K562 (cell line): ENCODE measurements around the gene DBX2. TPM values are rescaled to one million over a fixed set of nuclear protein-coding genes. Genes with fewer than 3 reads are reported as not detected.

Experiments used
- ATAC-seq: fragments of 200-7000 bp; cut with Tn5 transposase; 3 replicates; pipeline ENCODE4 v1.9.1; 2020; ENCODE audit warnings: moderate library complexity
- BruUV-seq: library from RNA; stranded (reverse); fragments of 400-500 nt; replicated peaks from 2 replicates; lab custom pipeline; 2021; lab: Mats Ljungman, UMichigan
- CTCF ChIA-PET: fragments of 300-600 bp; formaldehyde crosslinking; extraction: SDS; loops from one replicate; lab custom pipeline; 2021; ENCODE audit warnings: low intra/inter-chr PET ratio; lab: Yijun Ruan, JAX
- POLR2A ChIA-PET: fragments of 300-600, 350-650 bp; sonication (Branson Sonifier 250); formaldehyde crosslinking; extraction: SDS; loops from one replicate; lab custom pipeline; 2021; ENCODE audit warnings: antibody characterized with exemption, inconsistent platforms; lab: Yijun Ruan, JAX
- DNase-seq, 4 experiments: peaks; one replicate each; pipeline versions ENCODE4 v3.0.0 to v3.0.0-alpha.2; 2011 to 2018; ENCODE audit warnings: low spot score in 3 of 4, mixed read lengths in 3 of 4; ENCODE audit errors: extremely low read depth in 1 of 4
- FAIRE-seq: peaks from 2 replicates; lab custom pipeline; 2011; peaks lifted over from hg19 to GRCh38; lab: Jason Lieb, UNC
- H2AFZ ChIP-seq: 2 replicates; pipeline ENCODE4 v1.6.0; 2011; ENCODE audit warnings: low read depth, low read length, control low read depth, inconsistent platforms
- H3K27ac ChIP-seq: fragments of 200-600 bp; 3 replicates; pipeline ENCODE4 v1.8.0; 2011; ENCODE audit warnings: low read depth, mild to moderate bottlenecking, control low read depth, inconsistent platforms, low read length, moderate library complexity, mixed read lengths; ENCODE audit errors: extremely low read depth
- H3K27me3 ChIP-seq, 2 experiments: fragments of 300-600 bp in 1 of 2; 2 replicates in 1 of 2; 3 replicates in 1 of 2; pipeline versions ENCODE4 v1.6.0 to v1.8.0; 2011; ENCODE audit warnings: inconsistent platforms in 2 of 2, low read length in 2 of 2, mild to moderate bottlenecking in 1 of 2, mixed read lengths in 1 of 2, moderate library complexity in 1 of 2; ENCODE audit not compliant: control insufficient read depth in 2 of 2, insufficient read depth in 2 of 2
- H3K36me3 ChIP-seq: fragments of 300-600 bp; 3 replicates; pipeline ENCODE4 v1.8.0; 2011; ENCODE audit warnings: mild to moderate bottlenecking, low read length, inconsistent platforms; ENCODE audit not compliant: control insufficient read depth, insufficient read depth
- H3K4me1 ChIP-seq, 2 experiments: fragments of 200-600 bp in 1 of 2; replicated peaks in 1 of 2; 2 replicates in 1 of 2; 3 replicates in 1 of 2; pipeline versions ENCODE4 v1.5.1 to v1.8.0; 2011; ENCODE audit warnings: inconsistent platforms in 2 of 2, low read length in 2 of 2, mild to moderate bottlenecking in 1 of 2, mixed read lengths in 1 of 2, moderate library complexity in 1 of 2; ENCODE audit not compliant: control insufficient read depth in 2 of 2, insufficient read depth in 2 of 2
- H3K4me2 ChIP-seq: 2 replicates; pipeline ENCODE4 v1.6.1; 2011; ENCODE audit warnings: low read length, control low read depth, inconsistent platforms, mixed read lengths; ENCODE audit not compliant: insufficient read depth
- H3K4me3 ChIP-seq: fragments of 200-600 bp; sonication (generic), shearing (Covaris generic); 2 replicates; pipeline ENCODE4 v1.5.1; 2016; ENCODE audit warnings: control low read depth, inconsistent platforms
- H3K79me2 ChIP-seq: fragments of 200-600 bp; 3 replicates; pipeline ENCODE4 v1.8.0; 2011; ENCODE audit warnings: low read length, inconsistent platforms; ENCODE audit not compliant: control insufficient read depth, insufficient read depth
- H3K9ac ChIP-seq, 2 experiments: 2 replicates each; pipeline versions ENCODE4 v1.6.0 to v1.6.1; 2011; ENCODE audit warnings: low read depth in 2 of 2, low read length in 2 of 2, control low read depth in 1 of 2, inconsistent platforms in 1 of 2, mild to moderate bottlenecking in 1 of 2, mixed read lengths in 1 of 2; ENCODE audit not compliant: insufficient read depth in 1 of 2
- H3K9me1 ChIP-seq: one replicate; pipeline ENCODE4 v1.6.0; 2011; ENCODE audit warnings: inconsistent platforms, mild to moderate bottlenecking, low read length, moderate library complexity; ENCODE audit not compliant: control insufficient read depth, insufficient read depth
- H3K9me3 ChIP-seq: replicated peaks from 2 replicates; pipeline ENCODE4 v1.5.1; 2011; ENCODE audit warnings: low read depth, low read length, inconsistent platforms; ENCODE audit not compliant: control insufficient read depth, insufficient read depth
- H4K20me1 ChIP-seq: replicated peaks from 2 replicates; pipeline ENCODE4 v1.6.1; 2011; ENCODE audit warnings: low read length, inconsistent platforms, mixed read lengths; ENCODE audit not compliant: control insufficient read depth, insufficient read depth
- BMI1 ChIP-seq: fragments of 150-350 bp; IDR thresholded peaks from 2 replicates; pipeline ENCODE4 v1.6.1; 2014; ENCODE audit warnings: low read length
- WGBS: fragments of 100-300 bp; shearing (Covaris generic); methylation state at CpG from one replicate; pipeline ENCODE4 v1.1.6; 2016; ENCODE audit warnings: low coverage, mixed read lengths; ENCODE audit not compliant: insufficient coverage; ENCODE audit errors: missing lambda C conversion rate; 5-methylcytosine and 5-hydroxymethylcytosine counted together
- in situ Hi-C: fragments of 300-500 bp; cut with MboI; formaldehyde crosslinking; loops from 4 replicates; pipeline ENCODE4 v1.15.0; 2018; ENCODE audit warnings: inconsistent platforms, mixed read lengths
- intact Hi-C: fragments of 100-400 bp; cut with micrococcal nuclease; formaldehyde crosslinking; loops from 2 replicates; pipeline ENCODE4 v1.14.2; 2022
- polyA plus RNA-seq, 8 experiments: library from polyadenylated mRNA; depleted of rRNA in 4 of 8; stranded (reverse) in 5 of 8; unstranded in 3 of 8; fragments of >200 nt; fragmentation: Nextera tagmentation in 2 of 8; fragmentation: Illumina TruSeq in 1 of 8; extraction: Ambion mirVana in 2 of 8; extraction: Trizol in 1 of 8; gene quantifications; 2 replicates each; pipeline versions ENCODE4 v1.2.1 to v1.2.3, GENCODE V29; 2011 to 2014; ENCODE audit warnings: inconsistent platforms in 1 of 8, missing spikeins in 1 of 8
- total RNA-seq, 7 experiments: library from RNA; depleted of rRNA in 6 of 7; stranded (reverse); fragments of >200 nt in 6 of 7; fragmentation: Illumina TruSeq in 2 of 7; extraction: Trizol in 2 of 7; gene quantifications; 2 replicates each; pipeline versions ENCODE4 v1.2.1 to v1.2.3, GENCODE V29; 2011 to 2021; ENCODE audit warnings: low replicate concordance in 1 of 7
- TF ChIP-seq, protein P1 (sequence below): sonication (generic); formaldehyde crosslinking; IDR thresholded peaks from 2 replicates; pipeline ENCODE4 v1.8.1; 2023; ENCODE audit warnings: missing genetic modification reagents, mild to moderate bottlenecking, borderline replicate concordance

DBX2 gene
- total and polyA plus RNA-seq, 9 of the 15 experiments (the other 6 are each of a cell fraction or from before 2014, with no cell fraction given): not detected

DNA sequence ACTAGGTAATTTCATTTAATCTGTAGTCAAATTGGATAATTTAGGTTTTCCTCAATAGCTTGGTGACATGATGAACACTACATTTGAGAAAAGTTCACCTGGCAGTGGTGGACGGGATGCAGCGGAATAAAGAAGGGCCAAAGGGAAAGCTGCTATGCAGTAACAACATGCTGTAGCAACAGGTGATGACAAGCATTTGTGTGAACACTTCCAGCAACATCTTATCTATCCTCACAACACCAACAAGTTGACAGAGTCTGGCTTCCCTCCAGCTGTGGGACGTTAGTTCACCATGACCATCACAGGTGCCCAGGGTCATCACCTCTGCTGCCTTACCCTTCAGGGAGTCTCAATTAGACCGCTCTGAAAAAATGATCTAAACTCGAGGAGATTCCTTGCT, 8.3 kb downstream of the DBX2 start:
- ATAC-seq (no peak), DNase-seq (no peak), FAIRE-seq (no peak)
- H3K9me1 ChIP-seq: no peaks in the 10 kb centered on the region
- no peak overlapping the region for H2AFZ ChIP-seq
- no peaks in the 10 kb centered on the region for H3K4me1 ChIP-seq
- WGBS: 1% methylated on average over 5 of the region's 5 CpGs
- no peaks in the 10 kb centered on the region for H4K20me1 ChIP-seq
- H3K4me3 ChIP-seq: no peak overlapping the region
- CTCF ChIA-PET: no interaction called here
- H3K27ac ChIP-seq: no peak overlapping the region
- no TSS peak for BruUV-seq
- POLR2A ChIA-PET: no interaction called here
- no peak overlapping the region for H3K9ac ChIP-seq
- in situ Hi-C loops (no loop called here), intact Hi-C loops (no loop called here)
- TF ChIP-seq, protein P1, sequence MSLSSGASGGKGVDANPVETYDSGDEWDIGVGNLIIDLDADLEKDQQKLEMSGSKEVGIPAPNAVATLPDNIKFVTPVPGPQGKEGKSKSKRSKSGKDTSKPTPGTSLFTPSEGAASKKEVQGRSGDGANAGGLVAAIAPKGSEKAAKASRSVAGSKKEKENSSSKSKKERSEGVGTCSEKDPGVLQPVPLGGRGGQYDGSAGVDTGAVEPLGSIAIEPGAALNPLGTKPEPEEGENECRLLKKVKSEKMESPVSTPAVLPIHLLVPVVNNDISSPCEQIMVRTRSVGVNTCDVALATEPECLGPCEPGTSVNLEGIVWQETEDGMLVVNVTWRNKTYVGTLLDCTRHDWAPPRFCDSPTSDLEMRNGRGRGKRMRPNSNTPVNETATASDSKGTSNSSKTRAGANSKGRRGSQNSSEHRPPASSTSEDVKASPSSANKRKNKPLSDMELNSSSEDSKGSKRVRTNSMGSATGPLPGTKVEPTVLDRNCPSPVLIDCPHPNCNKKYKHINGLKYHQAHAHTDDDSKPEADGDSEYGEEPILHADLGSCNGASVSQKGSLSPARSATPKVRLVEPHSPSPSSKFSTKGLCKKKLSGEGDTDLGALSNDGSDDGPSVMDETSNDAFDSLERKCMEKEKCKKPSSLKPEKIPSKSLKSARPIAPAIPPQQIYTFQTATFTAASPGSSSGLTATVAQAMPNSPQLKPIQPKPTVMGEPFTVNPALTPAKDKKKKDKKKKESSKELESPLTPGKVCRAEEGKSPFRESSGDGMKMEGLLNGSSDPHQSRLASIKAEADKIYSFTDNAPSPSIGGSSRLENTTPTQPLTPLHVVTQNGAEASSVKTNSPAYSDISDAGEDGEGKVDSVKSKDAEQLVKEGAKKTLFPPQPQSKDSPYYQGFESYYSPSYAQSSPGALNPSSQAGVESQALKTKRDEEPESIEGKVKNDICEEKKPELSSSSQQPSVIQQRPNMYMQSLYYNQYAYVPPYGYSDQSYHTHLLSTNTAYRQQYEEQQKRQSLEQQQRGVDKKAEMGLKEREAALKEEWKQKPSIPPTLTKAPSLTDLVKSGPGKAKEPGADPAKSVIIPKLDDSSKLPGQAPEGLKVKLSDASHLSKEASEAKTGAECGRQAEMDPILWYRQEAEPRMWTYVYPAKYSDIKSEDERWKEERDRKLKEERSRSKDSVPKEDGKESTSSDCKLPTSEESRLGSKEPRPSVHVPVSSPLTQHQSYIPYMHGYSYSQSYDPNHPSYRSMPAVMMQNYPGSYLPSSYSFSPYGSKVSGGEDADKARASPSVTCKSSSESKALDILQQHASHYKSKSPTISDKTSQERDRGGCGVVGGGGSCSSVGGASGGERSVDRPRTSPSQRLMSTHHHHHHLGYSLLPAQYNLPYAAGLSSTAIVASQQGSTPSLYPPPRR (CRISPR knock-in tag): no peak
- no peak for TF ChIP-seq BMI1
- no peak overlapping the region for H3K4me2 ChIP-seq
- no peaks in the 10 kb centered on the region for H3K36me3 ChIP-seq
- no peaks in the 10 kb centered on the region for H3K79me2 ChIP-seq
- H3K27me3 ChIP-seq: no peaks in the 10 kb centered on the region
- H3K9me3 ChIP-seq: no peaks in the 10 kb centered on the region
